WTC11 (cell line): Measurements from ENCODE around the gene LELP1. TPM values are rescaled to one million over a fixed set of nuclear protein-coding genes. Genes with fewer than 3 reads are reported as not detected.

Experiments used
- ATAC-seq: fragments of 200-7000 bp; cut with Tn5 transposase; 2 replicates; pipeline ENCODE4 v1.10.0; 2021; ENCODE audit warnings: mild to moderate bottlenecking, moderate library complexity
- CTCF ChIA-PET: fragments of 300-600 bp; sonication (Branson Sonifier 250); formaldehyde crosslinking; loops from one replicate; lab custom pipeline; 2021; ENCODE audit warnings: antibody characterized with exemption; lab: Charles Lee
- POLR2A ChIA-PET: fragments of 350-600 bp; sonication (Branson Sonifier 250); formaldehyde crosslinking; loops from one replicate; lab custom pipeline; 2021; ENCODE audit warnings: antibody characterized with exemption; lab: Charles Lee
- DNase-seq: peaks from one replicate; pipeline ENCODE4 v3.0.0; 2021; ENCODE audit warnings: low spot score
- H3K27ac Mint-ChIP-seq: 2 replicates; pipeline ENCODE4 v1.8.0; 2021; ENCODE audit warnings: mixed read lengths
- H3K27me3 Mint-ChIP-seq: 2 replicates; pipeline ENCODE4 v1.8.0; 2021; ENCODE audit warnings: low read depth, mild to moderate bottlenecking, moderate library complexity, mixed read lengths
- H3K36me3 Mint-ChIP-seq: 2 replicates; pipeline ENCODE4 v1.8.0; 2021; ENCODE audit warnings: mixed read lengths
- H3K4me1 Mint-ChIP-seq: 2 replicates; pipeline ENCODE4 v1.8.0; 2022; ENCODE audit warnings: mixed read lengths
- H3K4me3 Mint-ChIP-seq: 2 replicates; pipeline ENCODE4 v1.8.0; 2021; ENCODE audit warnings: mild to moderate bottlenecking, moderate library complexity, mixed read lengths
- H3K9me3 Mint-ChIP-seq: 2 replicates; pipeline ENCODE4 v1.8.0; 2021; ENCODE audit warnings: mixed read lengths
- ATF1 ChIP-seq: sonication (generic); formaldehyde crosslinking; IDR thresholded peaks from 2 replicates; pipeline ENCODE4 v1.8.1; 2023; ENCODE audit warnings: mild to moderate bottlenecking, moderate library complexity, missing genetic modification reagents
- CTCF ChIP-seq: fragments of 200-600 bp; IDR thresholded peaks from 2 replicates; pipeline ENCODE4 v1.8.0; 2022; ENCODE audit warnings: antibody characterized with exemption
- ETV6 ChIP-seq: sonication (generic); formaldehyde crosslinking; IDR thresholded peaks from 2 replicates; pipeline ENCODE4 v1.8.1; 2022; ENCODE audit warnings: mild to moderate bottlenecking, missing genetic modification reagents
- FOXP1 ChIP-seq: sonication (generic); formaldehyde crosslinking; IDR thresholded peaks from 2 replicates; pipeline ENCODE4 v1.8.0; 2022; ENCODE audit warnings: missing genetic modification reagents, mild to moderate bottlenecking, moderate library complexity, borderline replicate concordance
- IRF2 ChIP-seq: sonication (generic); formaldehyde crosslinking; IDR thresholded peaks from 2 replicates; pipeline ENCODE4 v1.8.0; 2022; ENCODE audit warnings: low read depth, missing genetic modification reagents, borderline replicate concordance
- JUN ChIP-seq: sonication (generic); formaldehyde crosslinking; IDR thresholded peaks from 2 replicates; pipeline ENCODE4 v1.8.0; 2023; ENCODE audit warnings: mild to moderate bottlenecking, missing genetic modification reagents
- NFATC4 ChIP-seq: fragments of 250-450 bp; sonication (Bioruptor Pico); IDR thresholded peaks from 2 replicates; pipeline ENCODE4 v1.9.0; 2021; ENCODE audit warnings: mild to moderate bottlenecking
- NFYB ChIP-seq: sonication (generic); formaldehyde crosslinking; conservative IDR thresholded peaks from 2 replicates; pipeline ENCODE4 v1.8.0; 2022; ENCODE audit warnings: low read depth, missing genetic modification reagents
- NR2C2 ChIP-seq: sonication (generic); formaldehyde crosslinking; IDR thresholded peaks from 2 replicates; pipeline ENCODE4 v1.8.0; 2022; ENCODE audit warnings: mild to moderate bottlenecking, missing genetic modification reagents
- OVOL2 ChIP-seq: fragments of 250-450 bp; sonication (Bioruptor Pico); IDR thresholded peaks from 2 replicates; pipeline ENCODE4 v1.9.0; 2021; ENCODE audit warnings: mild to moderate bottlenecking, borderline replicate concordance
- PRRX2 ChIP-seq: fragments of 250-450 bp; sonication (Bioruptor Pico); IDR thresholded peaks from 2 replicates; pipeline ENCODE4 v1.8.0; 2021; ENCODE audit warnings: mild to moderate bottlenecking
- ZBTB21 ChIP-seq: sonication (generic); formaldehyde crosslinking; IDR thresholded peaks from 2 replicates; pipeline ENCODE4 v1.8.1; 2023; ENCODE audit warnings: mild to moderate bottlenecking, missing genetic modification reagents, borderline replicate concordance
- ZBTB43 ChIP-seq: sonication (generic); formaldehyde crosslinking; IDR thresholded peaks from 2 replicates; pipeline ENCODE4 v1.8.1; 2023; ENCODE audit warnings: mild to moderate bottlenecking, missing genetic modification reagents
- ZNF138 ChIP-seq: sonication (generic); formaldehyde crosslinking; conservative IDR thresholded peaks from 2 replicates; pipeline ENCODE4 v1.8.1; 2022; ENCODE audit warnings: mild to moderate bottlenecking, moderate library complexity, missing genetic modification reagents
- total RNA-seq: library from RNA; stranded (reverse); gene quantifications from 3 replicates; pipeline ENCODE4 v1.2.3, GENCODE V29; 2021
- TF ChIP-seq, protein P1 (sequence below): fragments of 250-450 bp; sonication (Bioruptor Pico); conservative IDR thresholded peaks from 2 replicates; pipeline ENCODE4 v1.9.0; 2021; ENCODE audit warnings: mild to moderate bottlenecking
- TF ChIP-seq, protein P2 (sequence below): fragments of 250-450 bp; sonication (Bioruptor Pico); IDR thresholded peaks from 2 replicates; pipeline ENCODE4 v1.9.0; 2021; ENCODE audit warnings: mild to moderate bottlenecking, borderline replicate concordance
- TF ChIP-seq, protein P3 (sequence below): sonication (generic); formaldehyde crosslinking; IDR thresholded peaks from 2 replicates; pipeline ENCODE4 v1.8.1; 2023; ENCODE audit warnings: mild to moderate bottlenecking, missing genetic modification reagents

The LELP1 gene
- total RNA-seq, 1 experiment from 2014 or later, result not detected

- ATAC-seq, result no peak
- no peaks in the 10 kb centered on the region for H3K4me1 Mint-ChIP-seq
- no peaks in the 10 kb centered on the region for H3K36me3 Mint-ChIP-seq
- no peak overlapping the region for H3K4me3 Mint-ChIP-seq
- CTCF ChIA-PET, result interaction anchor here (1.3 kb wide), 1 partner anchor 25 kb away, joined by 5 read pairs; no protein-coding TSS in a partner anchor
- POLR2A ChIA-PET, result no interaction called here
- TF ChIP-seq ATF1 (CRISPR knock-in tag), result no peak
- TF ChIP-seq, protein P1, sequence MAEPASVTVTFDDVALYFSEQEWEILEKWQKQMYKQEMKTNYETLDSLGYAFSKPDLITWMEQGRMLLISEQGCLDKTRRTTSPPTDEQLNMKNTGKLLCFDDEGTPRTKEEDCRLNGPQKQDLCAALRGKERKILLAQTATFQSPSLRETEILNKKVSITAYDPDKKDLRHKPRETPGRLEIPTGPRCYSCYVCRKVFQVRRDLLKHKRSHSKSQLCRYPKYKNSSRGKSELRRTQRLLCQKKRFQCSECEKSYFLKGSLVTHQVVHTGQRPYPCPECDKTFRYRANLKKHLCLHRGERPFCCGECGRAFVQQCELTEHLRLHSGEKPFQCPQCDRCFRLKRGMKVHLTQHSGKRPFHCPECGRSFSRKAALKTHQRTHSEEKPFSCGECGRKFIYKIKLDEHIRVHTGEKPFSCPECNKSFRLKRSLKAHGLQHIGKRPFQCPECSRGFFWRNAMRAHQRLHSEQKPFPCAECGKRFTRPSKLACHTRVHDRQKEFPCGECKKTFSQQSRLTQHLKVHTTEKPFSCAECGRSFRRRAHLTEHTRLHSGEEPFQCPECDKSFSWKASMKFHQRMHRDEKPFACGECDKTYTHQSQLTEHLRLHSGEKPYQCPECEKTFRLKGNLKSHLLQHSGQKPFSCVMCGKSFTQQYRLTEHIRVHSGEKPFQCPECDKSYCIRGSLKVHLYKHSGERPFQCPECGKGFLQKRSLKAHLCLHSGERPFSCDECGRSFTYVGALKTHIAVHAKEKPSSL (CRISPR knock-in tag), result no peak
- TF ChIP-seq FOXP1, result no peak
- no peak for TF ChIP-seq OVOL2 (CRISPR knock-in tag)
- no peak for TF ChIP-seq JUN (CRISPR knock-in tag)
- TF ChIP-seq NFYB, result no peak
- TF ChIP-seq NR2C2, result no peak
- TF ChIP-seq ZBTB21 (CRISPR knock-in tag), result no peak
- no peak for TF ChIP-seq ETV6 (CRISPR knock-in tag)
- no peak for TF ChIP-seq CTCF
- TF ChIP-seq ZBTB43 (CRISPR knock-in tag), result no peak
- no peak for TF ChIP-seq NFATC4
- TF ChIP-seq ZNF138 (CRISPR knock-in tag), result no peak
- TF ChIP-seq, protein P2, sequence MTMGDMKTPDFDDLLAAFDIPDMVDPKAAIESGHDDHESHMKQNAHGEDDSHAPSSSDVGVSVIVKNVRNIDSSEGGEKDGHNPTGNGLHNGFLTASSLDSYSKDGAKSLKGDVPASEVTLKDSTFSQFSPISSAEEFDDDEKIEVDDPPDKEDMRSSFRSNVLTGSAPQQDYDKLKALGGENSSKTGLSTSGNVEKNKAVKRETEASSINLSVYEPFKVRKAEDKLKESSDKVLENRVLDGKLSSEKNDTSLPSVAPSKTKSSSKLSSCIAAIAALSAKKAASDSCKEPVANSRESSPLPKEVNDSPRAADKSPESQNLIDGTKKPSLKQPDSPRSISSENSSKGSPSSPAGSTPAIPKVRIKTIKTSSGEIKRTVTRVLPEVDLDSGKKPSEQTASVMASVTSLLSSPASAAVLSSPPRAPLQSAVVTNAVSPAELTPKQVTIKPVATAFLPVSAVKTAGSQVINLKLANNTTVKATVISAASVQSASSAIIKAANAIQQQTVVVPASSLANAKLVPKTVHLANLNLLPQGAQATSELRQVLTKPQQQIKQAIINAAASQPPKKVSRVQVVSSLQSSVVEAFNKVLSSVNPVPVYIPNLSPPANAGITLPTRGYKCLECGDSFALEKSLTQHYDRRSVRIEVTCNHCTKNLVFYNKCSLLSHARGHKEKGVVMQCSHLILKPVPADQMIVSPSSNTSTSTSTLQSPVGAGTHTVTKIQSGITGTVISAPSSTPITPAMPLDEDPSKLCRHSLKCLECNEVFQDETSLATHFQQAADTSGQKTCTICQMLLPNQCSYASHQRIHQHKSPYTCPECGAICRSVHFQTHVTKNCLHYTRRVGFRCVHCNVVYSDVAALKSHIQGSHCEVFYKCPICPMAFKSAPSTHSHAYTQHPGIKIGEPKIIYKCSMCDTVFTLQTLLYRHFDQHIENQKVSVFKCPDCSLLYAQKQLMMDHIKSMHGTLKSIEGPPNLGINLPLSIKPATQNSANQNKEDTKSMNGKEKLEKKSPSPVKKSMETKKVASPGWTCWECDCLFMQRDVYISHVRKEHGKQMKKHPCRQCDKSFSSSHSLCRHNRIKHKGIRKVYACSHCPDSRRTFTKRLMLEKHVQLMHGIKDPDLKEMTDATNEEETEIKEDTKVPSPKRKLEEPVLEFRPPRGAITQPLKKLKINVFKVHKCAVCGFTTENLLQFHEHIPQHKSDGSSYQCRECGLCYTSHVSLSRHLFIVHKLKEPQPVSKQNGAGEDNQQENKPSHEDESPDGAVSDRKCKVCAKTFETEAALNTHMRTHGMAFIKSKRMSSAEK (CRISPR knock-in tag), result no peak
- no peak for TF ChIP-seq PRRX2 (CRISPR knock-in tag)
- TF ChIP-seq IRF2, result no peak
- TF ChIP-seq, protein P3, sequence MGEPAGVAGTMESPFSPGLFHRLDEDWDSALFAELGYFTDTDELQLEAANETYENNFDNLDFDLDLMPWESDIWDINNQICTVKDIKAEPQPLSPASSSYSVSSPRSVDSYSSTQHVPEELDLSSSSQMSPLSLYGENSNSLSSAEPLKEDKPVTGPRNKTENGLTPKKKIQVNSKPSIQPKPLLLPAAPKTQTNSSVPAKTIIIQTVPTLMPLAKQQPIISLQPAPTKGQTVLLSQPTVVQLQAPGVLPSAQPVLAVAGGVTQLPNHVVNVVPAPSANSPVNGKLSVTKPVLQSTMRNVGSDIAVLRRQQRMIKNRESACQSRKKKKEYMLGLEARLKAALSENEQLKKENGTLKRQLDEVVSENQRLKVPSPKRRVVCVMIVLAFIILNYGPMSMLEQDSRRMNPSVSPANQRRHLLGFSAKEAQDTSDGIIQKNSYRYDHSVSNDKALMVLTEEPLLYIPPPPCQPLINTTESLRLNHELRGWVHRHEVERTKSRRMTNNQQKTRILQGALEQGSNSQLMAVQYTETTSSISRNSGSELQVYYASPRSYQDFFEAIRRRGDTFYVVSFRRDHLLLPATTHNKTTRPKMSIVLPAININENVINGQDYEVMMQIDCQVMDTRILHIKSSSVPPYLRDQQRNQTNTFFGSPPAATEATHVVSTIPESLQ (CRISPR knock-in tag), result no peak
- no peak for DNase-seq
- H3K27me3 Mint-ChIP-seq, result peaks cover 27% of the 10 kb centered on the region
- no peak overlapping the region for H3K27ac Mint-ChIP-seq
- no peaks in the 10 kb centered on the region for H3K9me3 Mint-ChIP-seq
Measured at GRCh38 chr1:153253693-153254092, 50.5 kb downstream of the LELP1 start.

Other genes starting within 250 kb of the LELP1 start
- gene SPRR4, start 232.8 kb upstream of the LELP1 start, total RNA-seq, result not detected in 3 replicates
- not detected in 3 replicates for gene SPRR1A, start 219.3 kb upstream of the LELP1 start, total RNA-seq
- gene SPRR3, start 201.7 kb upstream of the LELP1 start, total RNA-seq, result not detected in 3 replicates
- gene SPRR1B, start 172.2 kb upstream of the LELP1 start, total RNA-seq, result not detected in 3 replicates
- gene SPRR2D, start 162.3 kb upstream of the LELP1 start, total RNA-seq, result not detected in 3 replicates
- gene SPRR2A, start 145.9 kb upstream of the LELP1 start, total RNA-seq, result not detected in 3 replicates
- gene SPRR2B, start 131.8 kb upstream of the LELP1 start, total RNA-seq, result not detected in 3 replicates
- not detected in 3 replicates for gene SPRR2E, start 108.9 kb upstream of the LELP1 start, total RNA-seq
- gene SPRR2F, start 89.9 kb upstream of the LELP1 start, total RNA-seq, result not detected in 3 replicates
- not detected in 3 replicates for gene SPRR2G, start 52.5 kb upstream of the LELP1 start, total RNA-seq
- not detected in 3 replicates for gene PRR9, start 14.2 kb downstream of the LELP1 start, total RNA-seq
- not detected in 3 replicates for gene LORICRIN, start 56.3 kb downstream of the LELP1 start, total RNA-seq
- not detected in 3 replicates for gene PGLYRP3, start 109.5 kb downstream of the LELP1 start, total RNA-seq
- not detected in 3 replicates for gene PGLYRP4, start 145.4 kb downstream of the LELP1 start, total RNA-seq
- 0.33 to 0.37 TPM in 2 of 3 replicates, not detected in the other for gene S100A9, start 154.4 kb downstream of the LELP1 start, total RNA-seq
- not detected in 3 replicates for gene S100A12, start 172.2 kb downstream of the LELP1 start, total RNA-seq
- gene S100A8, start 187.6 kb downstream of the LELP1 start, total RNA-seq, result 1.4 TPM in 1 of 3 replicates, not detected in the others
- not detected in 3 replicates for gene S100A7A, start 213.1 kb downstream of the LELP1 start, total RNA-seq